ENCODE measurements around the gene RAE1. TPM values are rescaled to one million over a fixed set of nuclear protein-coding genes. Genes with fewer than 3 reads are reported as not detected.

The RAE1 gene
- total and polyA plus RNA-seq, 2 of the 4 experiments (the other 2 are of a cell fraction) = 32.8 to 80.5 TPM

DNA sequence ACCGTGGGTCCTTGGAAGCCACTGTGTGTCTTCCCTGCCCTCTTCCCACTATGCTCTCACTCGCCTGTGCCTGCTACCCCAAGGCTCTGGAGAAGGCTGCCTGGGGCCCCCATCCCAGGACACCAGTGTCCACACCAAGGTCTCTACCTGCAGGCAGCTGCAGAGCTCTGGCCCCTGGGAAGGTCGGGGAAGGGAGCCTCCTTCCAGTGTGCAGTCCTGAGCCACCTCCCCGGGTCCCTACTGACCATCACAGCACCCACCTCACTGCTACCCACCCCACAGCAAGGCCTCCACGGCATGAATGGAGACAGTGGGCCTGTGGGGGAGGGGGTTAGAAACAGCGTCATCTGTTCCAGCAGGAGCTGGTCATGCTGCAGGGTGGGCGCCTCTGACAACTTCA, 75.8 kb downstream of the RAE1 start:
- H4K91ac ChIP-seq (ENCODE audit: insufficient read depth, low read depth, low read length) = no peak overlapping the region
- no CpG with 5 or more reads among the region's 7 CpGs for WGBS, 2 experiments (ENCODE audit: extremely low coverage in 2 of 2, insufficient read length in 1 of 2)
- in situ Hi-C loops (cut with MboI; ENCODE audit: low sequenced_read_pairs) = no loop called here
- H2AK9ac ChIP-seq (replicated peaks; ENCODE audit: low read depth, low read length, poor library complexity) = no peak overlapping the region
- H3K4me2 ChIP-seq (ENCODE audit: low read depth, low read length) = no peak overlapping the region
- H4K5ac ChIP-seq (ENCODE audit: low read depth, low read length) = no peak overlapping the region
- dilution Hi-C loops (cut with HindIII; ENCODE audit: low sequenced_read_pairs, unreplicated experiment) = no loop called here
- H2BK15ac ChIP-seq (ENCODE audit: low read depth, low read length) = no peak overlapping the region
- H3K9me1 ChIP-seq (ENCODE audit: insufficient read depth, low read length) = no peaks in the 10 kb centered on the region
- no peaks in the 10 kb centered on the region for H4K20me1 ChIP-seq (ENCODE audit: insufficient read depth, low read length)
- intact Hi-C loops (cut with micrococcal nuclease) = no loop called here
- TF ChIP-seq, protein P1, sequence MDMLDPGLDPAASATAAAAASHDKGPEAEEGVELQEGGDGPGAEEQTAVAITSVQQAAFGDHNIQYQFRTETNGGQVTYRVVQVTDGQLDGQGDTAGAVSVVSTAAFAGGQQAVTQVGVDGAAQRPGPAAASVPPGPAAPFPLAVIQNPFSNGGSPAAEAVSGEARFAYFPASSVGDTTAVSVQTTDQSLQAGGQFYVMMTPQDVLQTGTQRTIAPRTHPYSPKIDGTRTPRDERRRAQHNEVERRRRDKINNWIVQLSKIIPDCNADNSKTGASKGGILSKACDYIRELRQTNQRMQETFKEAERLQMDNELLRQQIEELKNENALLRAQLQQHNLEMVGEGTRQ (IDR thresholded peaks at IDR 0.05; ENCODE audit: low read depth, low read length) = no peak
- no peak for TF ChIP-seq POLR2A (IDR thresholded peaks at IDR 0.05; ENCODE audit: low read depth, low read length)
- ATAC-seq (ENCODE audit: low read depth) = no peak
- H2AK5ac ChIP-seq (ENCODE audit: low read depth, low read length) = no peak overlapping the region
- no peak overlapping the region for H3K18ac ChIP-seq (ENCODE audit: low read depth, low read length)
- H3K36me3 ChIP-seq (ENCODE audit: control insufficient read depth, insufficient read depth, low read length) = no peaks in the 10 kb centered on the region
- no peak overlapping the region for H3K23ac ChIP-seq (ENCODE audit: low read depth, low read length)
- no peaks in the 10 kb centered on the region for H3K9me3 ChIP-seq (ENCODE audit: control insufficient read depth, insufficient read depth, low read length)
- H3K14ac ChIP-seq (replicated peaks; ENCODE audit: low read depth, low read length) = no peak overlapping the region
- BruUV-seq (replicated peaks) = no TSS peak
- no peak overlapping the region for H3K9ac ChIP-seq (ENCODE audit: low read depth, low read length)
- no peaks in the 10 kb centered on the region for H3K4me1 ChIP-seq (ENCODE audit: control insufficient read depth, insufficient read depth, low read length)
- no peak overlapping the region for H2BK120ac ChIP-seq (ENCODE audit: low read depth, low read length)
- H2AFZ ChIP-seq (replicated peaks; ENCODE audit: low read length, poor library complexity) = no peak overlapping the region
- CTCF ChIA-PET = no interaction called here
- H2BK20ac ChIP-seq (ENCODE audit: low read depth, low read length) = no peak overlapping the region
- peaks cover 14% of the 10 kb centered on the region; the same call in 1 of the 2 replicates for H3K27me3 ChIP-seq (ENCODE audit: control insufficient read depth, insufficient read depth, low read length)
- no peaks in the 10 kb centered on the region for H3K79me1 ChIP-seq (ENCODE audit: low read depth in 1 of 2, low read length in 2 of 2)
- H4K8ac ChIP-seq (ENCODE audit: low read depth in 2 of 2, low read length in 2 of 2) = no peak overlapping the region
- no peak overlapping the region for H3K4ac ChIP-seq (ENCODE audit: low read depth, low read length)
- no peak overlapping the region for H3K27ac ChIP-seq (ENCODE audit: insufficient read depth, low read length)
- POLR2A ChIA-PET (ENCODE audit: unreplicated experiment) = no interaction called here
- H2BK5ac ChIP-seq (ENCODE audit: low read depth, low read length, poor library complexity, severe bottlenecking) = no peak overlapping the region
- no peak for DNase-seq
- H3K56ac ChIP-seq (ENCODE audit: extremely low read depth, insufficient read depth, low read length) = no peak overlapping the region
- no peak overlapping the region for H3K4me3 ChIP-seq (ENCODE audit: insufficient read depth, low read depth, low read length)

Measured in IMR-90 (cell line).